HEK293T (cell line): ENCODE results near the gene MTMR1.

ENCODE experiments used
- ELF4 ChIP-seq: fragments of 450-650 bp; IDR thresholded peaks from 2 replicates; pipeline ENCODE4 v1.6.1; 2017; ENCODE audit warnings: antibody characterized with exemption
- TF ChIP-seq, protein P1 (sequence below): fragments of 450-650 bp; IDR thresholded peaks from 2 replicates; pipeline ENCODE4 v1.6.1; 2016

DNA sequence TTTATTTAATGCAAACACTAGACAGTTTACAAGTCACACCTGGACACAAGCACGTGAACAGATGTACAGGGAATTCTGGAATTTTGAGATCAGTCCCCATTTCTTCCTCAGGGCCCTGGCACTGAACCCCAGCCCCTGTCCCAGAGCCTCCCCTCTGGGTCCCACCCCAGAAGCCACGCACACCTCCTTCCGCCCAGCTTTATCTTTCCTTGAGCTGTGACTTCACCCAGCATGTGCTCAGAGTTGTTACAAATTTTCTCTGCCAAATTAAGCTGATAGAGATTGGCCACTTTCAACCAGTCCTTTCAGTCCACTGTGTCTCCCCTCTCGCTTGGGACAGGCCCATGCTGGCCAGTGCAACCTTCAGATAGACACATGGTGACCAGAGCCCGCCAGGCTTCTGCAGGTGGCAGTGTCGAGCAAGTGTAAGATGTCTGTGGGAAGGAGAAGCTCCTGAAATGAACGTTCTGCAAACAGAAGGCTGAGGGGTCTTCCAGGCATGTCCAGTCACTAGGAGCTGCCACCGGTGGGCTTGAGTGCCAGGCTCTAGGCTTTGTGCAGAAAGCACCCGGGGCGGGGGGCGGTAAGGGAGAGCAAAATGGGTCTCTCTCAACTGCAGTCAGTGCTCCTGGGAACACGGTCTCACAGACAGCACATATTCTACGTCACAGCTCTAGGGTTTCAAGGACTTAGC, 73.3 kb downstream of the MTMR1 start:
- TF ChIP-seq, protein P1, sequence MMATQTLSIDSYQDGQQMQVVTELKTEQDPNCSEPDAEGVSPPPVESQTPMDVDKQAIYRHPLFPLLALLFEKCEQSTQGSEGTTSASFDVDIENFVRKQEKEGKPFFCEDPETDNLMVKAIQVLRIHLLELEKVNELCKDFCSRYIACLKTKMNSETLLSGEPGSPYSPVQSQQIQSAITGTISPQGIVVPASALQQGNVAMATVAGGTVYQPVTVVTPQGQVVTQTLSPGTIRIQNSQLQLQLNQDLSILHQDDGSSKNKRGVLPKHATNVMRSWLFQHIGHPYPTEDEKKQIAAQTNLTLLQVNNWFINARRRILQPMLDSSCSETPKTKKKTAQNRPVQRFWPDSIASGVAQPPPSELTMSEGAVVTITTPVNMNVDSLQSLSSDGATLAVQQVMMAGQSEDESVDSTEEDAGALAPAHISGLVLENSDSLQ, result no peak
- no peak for TF ChIP-seq ELF4
